Right cardiac atrium (tissue), 5 donors: ENCODE data around the gene KANK3. TPM values are rescaled to one million over a fixed set of nuclear protein-coding genes. Genes with fewer than 3 reads are reported as not detected.
"Not testable (repeated sequence)": the region's sequence is repeated elsewhere in the genome, so short reads cannot be mapped to it uniquely, and the experiment has no call there.

Experiments
- ATAC-seq, 2 donors: fragments of 200-7000 bp; cut with Tn5 transposase; one replicate each; pipeline versions ENCODE4 v1.8.0 to v1.9.1; 2020; ENCODE audit warnings: moderate library complexity in 2 of 2, mild to moderate bottlenecking in 1 of 2
- DNase-seq, 3 donors: peaks; one replicate each; pipeline ENCODE4 v3.0.0-alpha.2; 2020
- H3K27ac ChIP-seq: one replicate; pipeline ENCODE4 v1.5.1; 2013; ENCODE audit warnings: mild to moderate bottlenecking, low read length, control low read depth, moderate library complexity
- H3K27me3 ChIP-seq: one replicate; pipeline ENCODE4 v1.6.1; 2013; ENCODE audit not compliant: control insufficient read depth, insufficient read depth
- H3K4me1 ChIP-seq: one replicate; pipeline ENCODE4 v1.6.1; 2013; ENCODE audit warnings: low read length; ENCODE audit not compliant: control insufficient read depth, insufficient read depth
- H3K4me3 ChIP-seq: one replicate; pipeline ENCODE4 v1.5.1; 2013; ENCODE audit warnings: low read length, control low read depth
- H3K9me3 ChIP-seq: one replicate; pipeline ENCODE4 v1.6.1; 2013; ENCODE audit warnings: low read length; ENCODE audit not compliant: control insufficient read depth
- WGBS: extraction: QIAGEN DNeasy Blood & Tissue Kit; methylation state at CpG from one replicate; pipeline ENCODE4 v1.1.7; 2013; 5-methylcytosine and 5-hydroxymethylcytosine counted together
- intact Hi-C, 4 donors: fragments of 100-400 bp; cut with DNase I; formaldehyde crosslinking; loops; one replicate each; pipeline versions ENCODE4 v1.11.0 to v1.14.0; 2022 to 2023
- long read RNA-seq, 4 donors: library from polyadenylated mRNA; unstranded; transcript quantifications; one replicate each; pipeline ENCODE4 v2.0.0, GENCODE V29; 2020 to 2021
- polyA plus RNA-seq: library from polyadenylated mRNA; stranded (reverse); fragments of 200-250 nt; gene quantifications from one replicate; pipeline ENCODE4 v1.2.3, GENCODE V29; 2013
- total RNA-seq, 4 donors: library from RNA; stranded (reverse); fragmentation: NEBNext Ultra II Directional; extraction: Animal tissue kit (Norgen Biotek cat#: 25700); gene quantifications; one replicate each; pipeline ENCODE4 v1.2.1, GENCODE V29; 2021
- donor health status: healthy with polysubstance abuse.
- donor health status: DM: no; HTN: yes; CAD: no.
- donor health status: DM: no; HTN: no; CAD: no.
- donor health status: DM: no; HTN: yes; CAD: no; lungs with severe emphysema.
- donor health status: DM: yes; HTN: yes; CAD: no.

The KANK3 gene
- total RNA-seq (10 to 100 TPM; 10.1 to 14.0 (median 13.2) TPM), polyA plus RNA-seq (12.5 TPM)
- long read RNA-seq, donor 1, transcript KANK3-201 (11 exons, 2,787 nt) = major isoform, 141 of 222 reads
- long read RNA-seq, donor 1, partial matches to known transcripts = 49 of 222 reads
- long read RNA-seq, donor 1, other reads (novel, unspliced or antisense) = 32 of 222 reads
- long read RNA-seq, donor 2, transcript KANK3-201 (11 exons, 2,787 nt) = major isoform, 45 of 79 reads
- long read RNA-seq, donor 2, partial matches to known transcripts = 15 of 79 reads
- long read RNA-seq, donor 2, other reads (novel, unspliced or antisense) = 18 of 79 reads
- long read RNA-seq, donor 3, partial matches to known transcripts = 8 of 20 reads
- long read RNA-seq, donor 3, other reads (novel, unspliced or antisense) = 12 of 20 reads
- long read RNA-seq, donor 4, transcript KANK3-201 (11 exons, 2,787 nt) = major isoform, 38 of 63 reads
- long read RNA-seq, donor 4, partial matches to known transcripts = 15 of 63 reads
- long read RNA-seq, donor 4, other reads (novel, unspliced or antisense) = 10 of 63 reads

- Histone ChIP-seq H3K27ac (peak within 1 kb of the TSS; percentile 91), H3K4me1 (no peaks in the 10 kb centered on the region), H3K27me3 (no peaks in the 10 kb centered on the region), H3K4me3 (peak within 1 kb of the TSS; percentile 73), H3K9me3 (no peaks in the 10 kb centered on the region)
- 5% methylated on average over 65 of the region's 65 CpGs for WGBS
- ATAC-seq (peak; percentile 97 to 98), DNase-seq (peak; percentile 99)
- intact Hi-C loops = no loop called here
Observed at GRCh38 chr19:8342684-8343482, at the start of gene KANK3. TSS of gene KANK3 (minus strand) at chr19:8343262. CDS start at chr19:8337828, 5,434 bp downstream.

GRCh38 chr19:8392017-8392591 is 49.0 kb upstream of the KANK3 start:
- no peaks in the 10 kb centered on the region for H3K27me3 ChIP-seq
- peak overlapping the region; percentile 68 for H3K27ac ChIP-seq
- ATAC-seq (peak in 1 of 2 donors; percentile 4), DNase-seq (peak in 1 of 3 donors; percentile 68)
- 22% methylated on average over 11 of the region's 11 CpGs for WGBS
- intact Hi-C loops = loop anchor here in 1 of 4 donors (5.0 kb wide), 1 partner anchor 35 kb away; no protein-coding TSS in a partner anchor
- H3K4me3 ChIP-seq = no peak overlapping the region
- peaks cover 26% of the 10 kb centered on the region for H3K4me1 ChIP-seq
- H3K9me3 ChIP-seq = no peaks in the 10 kb centered on the region

GRCh38 chr19:8391198-8392016 is 48.3 kb upstream of the KANK3 start:
- peak in 1 of 3 donors; percentile 71 for DNase-seq
- WGBS = 68% methylated on average over 23 of the region's 23 CpGs
- Histone ChIP-seq H3K9me3 (no peaks in the 10 kb centered on the region), H3K27me3 (no peaks in the 10 kb centered on the region), H3K4me3 (peak overlapping the region; percentile 97), H3K4me1 (peaks cover 25% of the 10 kb centered on the region), H3K27ac (peak overlapping the region; percentile 68)
- no peak for ATAC-seq
- intact Hi-C loops = loop anchor here in 1 of 4 donors (5.0 kb wide), 1 partner anchor 34 kb away; no protein-coding TSS in a partner anchor

GRCh38 chr19:8390617-8390981 is 47.5 kb upstream of the KANK3 start:
- Histone ChIP-seq H3K27ac (peak overlapping the region; percentile 100), H3K27me3 (no peaks in the 10 kb centered on the region), H3K9me3 (no peaks in the 10 kb centered on the region), H3K4me3 (peak overlapping the region; percentile 97), H3K4me1 (peaks cover 25% of the 10 kb centered on the region)
- ATAC-seq = peak; percentile 85 to 89
- DNase-seq = peak; percentile 97 to 99 (median 98)
- WGBS = 1% methylated on average over 28 of the region's 28 CpGs
- intact Hi-C loops = loop anchor here in 1 of 4 donors (5.0 kb wide), 1 partner anchor 33 kb away; no protein-coding TSS in a partner anchor

- peak; percentile 99 to 100 (median 100) for DNase-seq
- Histone ChIP-seq H3K27me3 (no peaks in the 10 kb centered on the region), H3K27ac (peak within 1 kb of the TSS; percentile 100), H3K4me1 (peaks cover 24% of the 10 kb centered on the region), H3K9me3 (no peaks in the 10 kb centered on the region), H3K4me3 (peak within 1 kb of the TSS; percentile 97)
- intact Hi-C loops = loop anchor here in 1 of 4 donors (5.0 kb wide), 1 partner anchor 33 kb away; no protein-coding TSS in a partner anchor
- under 1% methylated on average over 70 of the region's 70 CpGs for WGBS
- peak; percentile 91 to 96 for ATAC-seq
Observed at GRCh38 chr19:8389891-8390616, 47.0 kb upstream of the KANK3 start, which contains the start of gene RAB11B. TSS of gene RAB11B (plus strand) at chr19:8390360. CDS start at chr19:8390417, 57 bp downstream.

GRCh38 chr19:8388612-8388958 is 45.5 kb upstream of the KANK3 start:
- H3K4me3 ChIP-seq = no peak overlapping the region
- peaks cover 16% of the 10 kb centered on the region for H3K4me1 ChIP-seq
- intact Hi-C loops = no loop called here
- DNase-seq (no peak), ATAC-seq (no peak)
- WGBS = 49% methylated on average over 2 of the region's 2 CpGs
- no peak overlapping the region for H3K27ac ChIP-seq
- H3K27me3 ChIP-seq = no peaks in the 10 kb centered on the region
- H3K9me3 ChIP-seq = no peaks in the 10 kb centered on the region

GRCh38 chr19:8387688-8388611 is 44.9 kb upstream of the KANK3 start:
- no peak for DNase-seq
- Histone ChIP-seq H3K27ac (no peak overlapping the region), H3K27me3 (no peaks in the 10 kb centered on the region), H3K4me3 (no peak overlapping the region), H3K4me1 (peaks cover 10% of the 10 kb centered on the region), H3K9me3 (no peaks in the 10 kb centered on the region)
- ATAC-seq = no peak
- intact Hi-C loops = no loop called here
- WGBS = 89% methylated on average over 16 of the region's 16 CpGs

GRCh38 chr19:8386990-8387389 is 43.9 kb upstream of the KANK3 start:
- H3K4me1 ChIP-seq = peaks cover 9% of the 10 kb centered on the region
- intact Hi-C loops = no loop called here
- H3K9me3 ChIP-seq = no peaks in the 10 kb centered on the region
- H3K27ac ChIP-seq = no peak overlapping the region
- WGBS = 71% methylated on average over 4 of the region's 4 CpGs
- DNase-seq (no peak), ATAC-seq (no peak)
- H3K4me3 ChIP-seq = no peak overlapping the region
- no peaks in the 10 kb centered on the region for H3K27me3 ChIP-seq

- H3K27me3 ChIP-seq, H3K4me3 ChIP-seq, H3K27ac ChIP-seq, DNase-seq, H3K9me3 ChIP-seq, ATAC-seq, H3K4me1 ChIP-seq, intact Hi-C loops: not testable (repeated sequence)
- 81% methylated on average over 9 of the region's 9 CpGs for WGBS
Observed at GRCh38 chr19:8386419-8386818, 43.4 kb upstream of the KANK3 start.
